K562 (cell line): ENCODE results near the gene PEX7. TPM values are rescaled to one million over a fixed set of nuclear protein-coding genes. Genes with fewer than 3 reads are reported as not detected.

Experiments used
- ATAC-seq: fragments of 200-7000 bp; cut with Tn5 transposase; 3 replicates; pipeline ENCODE4 v1.9.1; 2020; ENCODE audit warnings: moderate library complexity
- BruUV-seq: library from RNA; stranded (reverse); fragments of 400-500 nt; replicated peaks from 2 replicates; lab custom pipeline; 2021; lab: Mats Ljungman, UMichigan
- CTCF ChIA-PET: fragments of 300-600 bp; formaldehyde crosslinking; extraction: SDS; loops from one replicate; lab custom pipeline; 2021; ENCODE audit warnings: low intra/inter-chr PET ratio; lab: Yijun Ruan, JAX
- POLR2A ChIA-PET: fragments of 300-600, 350-650 bp; sonication (Branson Sonifier 250); formaldehyde crosslinking; extraction: SDS; loops from one replicate; lab custom pipeline; 2021; ENCODE audit warnings: antibody characterized with exemption, inconsistent platforms; lab: Yijun Ruan, JAX
- DNase-seq, 4 experiments: peaks; one replicate each; pipeline versions ENCODE4 v3.0.0 to v3.0.0-alpha.2; 2011 to 2018; ENCODE audit warnings: low spot score in 3 of 4, mixed read lengths in 3 of 4; ENCODE audit errors: extremely low read depth in 1 of 4
- FAIRE-seq: peaks from 2 replicates; lab custom pipeline; 2011; peaks lifted over from hg19 to GRCh38; lab: Jason Lieb, UNC
- H2AFZ ChIP-seq: 2 replicates; pipeline ENCODE4 v1.6.0; 2011; ENCODE audit warnings: low read depth, low read length, control low read depth, inconsistent platforms
- H3K27ac ChIP-seq: fragments of 200-600 bp; 3 replicates; pipeline ENCODE4 v1.8.0; 2011; ENCODE audit warnings: low read depth, mild to moderate bottlenecking, control low read depth, inconsistent platforms, low read length, moderate library complexity, mixed read lengths; ENCODE audit errors: extremely low read depth
- H3K27me3 ChIP-seq, 2 experiments: fragments of 300-600 bp in 1 of 2; 2 replicates in 1 of 2; 3 replicates in 1 of 2; pipeline versions ENCODE4 v1.6.0 to v1.8.0; 2011; ENCODE audit warnings: inconsistent platforms in 2 of 2, low read length in 2 of 2, mild to moderate bottlenecking in 1 of 2, mixed read lengths in 1 of 2, moderate library complexity in 1 of 2; ENCODE audit not compliant: control insufficient read depth in 2 of 2, insufficient read depth in 2 of 2
- H3K36me3 ChIP-seq: fragments of 300-600 bp; 3 replicates; pipeline ENCODE4 v1.8.0; 2011; ENCODE audit warnings: mild to moderate bottlenecking, low read length, inconsistent platforms; ENCODE audit not compliant: control insufficient read depth, insufficient read depth
- H3K4me1 ChIP-seq, 2 experiments: fragments of 200-600 bp in 1 of 2; replicated peaks in 1 of 2; 2 replicates in 1 of 2; 3 replicates in 1 of 2; pipeline versions ENCODE4 v1.5.1 to v1.8.0; 2011; ENCODE audit warnings: inconsistent platforms in 2 of 2, low read length in 2 of 2, mild to moderate bottlenecking in 1 of 2, mixed read lengths in 1 of 2, moderate library complexity in 1 of 2; ENCODE audit not compliant: control insufficient read depth in 2 of 2, insufficient read depth in 2 of 2
- H3K4me2 ChIP-seq: 2 replicates; pipeline ENCODE4 v1.6.1; 2011; ENCODE audit warnings: low read length, control low read depth, inconsistent platforms, mixed read lengths; ENCODE audit not compliant: insufficient read depth
- H3K4me3 ChIP-seq: fragments of 200-600 bp; sonication (generic), shearing (Covaris generic); 2 replicates; pipeline ENCODE4 v1.5.1; 2016; ENCODE audit warnings: control low read depth, inconsistent platforms
- H3K79me2 ChIP-seq: fragments of 200-600 bp; 3 replicates; pipeline ENCODE4 v1.8.0; 2011; ENCODE audit warnings: low read length, inconsistent platforms; ENCODE audit not compliant: control insufficient read depth, insufficient read depth
- H3K9ac ChIP-seq, 2 experiments: 2 replicates each; pipeline versions ENCODE4 v1.6.0 to v1.6.1; 2011; ENCODE audit warnings: low read depth in 2 of 2, low read length in 2 of 2, control low read depth in 1 of 2, inconsistent platforms in 1 of 2, mild to moderate bottlenecking in 1 of 2, mixed read lengths in 1 of 2; ENCODE audit not compliant: insufficient read depth in 1 of 2
- H3K9me1 ChIP-seq: one replicate; pipeline ENCODE4 v1.6.0; 2011; ENCODE audit warnings: inconsistent platforms, mild to moderate bottlenecking, low read length, moderate library complexity; ENCODE audit not compliant: control insufficient read depth, insufficient read depth
- H3K9me3 ChIP-seq: replicated peaks from 2 replicates; pipeline ENCODE4 v1.5.1; 2011; ENCODE audit warnings: low read depth, low read length, inconsistent platforms; ENCODE audit not compliant: control insufficient read depth, insufficient read depth
- H4K20me1 ChIP-seq: replicated peaks from 2 replicates; pipeline ENCODE4 v1.6.1; 2011; ENCODE audit warnings: low read length, inconsistent platforms, mixed read lengths; ENCODE audit not compliant: control insufficient read depth, insufficient read depth
- ASH1L ChIP-seq: fragments of 450-650 bp; IDR thresholded peaks from 2 replicates; pipeline ENCODE4 v1.6.1; 2018; ENCODE audit warnings: borderline replicate concordance, mild to moderate bottlenecking, low read depth; ENCODE audit not compliant: partially characterized antibody
- E2F3 ChIP-seq: fragments of 250-450 bp; sonication (Bioruptor Pico); IDR thresholded peaks from 2 replicates; pipeline ENCODE4 v1.4.0; 2020; ENCODE audit warnings: mild to moderate bottlenecking
- ELF1 ChIP-seq: fragments of 200-800 bp; sonication (Bioruptor generic); IDR thresholded peaks from 2 replicates; pipeline ENCODE4 v1.6.1; 2016; ENCODE audit warnings: missing genetic modification characterization, missing compliant biosample characterization
- EP300 ChIP-seq: IDR thresholded peaks from 2 replicates; pipeline ENCODE4 v1.6.1; 2012; ENCODE audit warnings: low read length, improper control_type of control experiment
- GABPB1 ChIP-seq: sonication (generic); formaldehyde crosslinking; IDR thresholded peaks from 2 replicates; pipeline ENCODE4 v1.8.0; 2022; ENCODE audit warnings: mild to moderate bottlenecking, missing genetic modification reagents
- HMG20B ChIP-seq: fragments of 250-450 bp; sonication (Bioruptor Pico); IDR thresholded peaks from 2 replicates; pipeline ENCODE4 v1.5.0; 2021; ENCODE audit warnings: mild to moderate bottlenecking
- KAT7 ChIP-seq: sonication (generic); formaldehyde crosslinking; IDR thresholded peaks from 2 replicates; pipeline ENCODE4 v1.8.0; 2022; ENCODE audit warnings: missing genetic modification reagents, mild to moderate bottlenecking, borderline replicate concordance
- KLF13 ChIP-seq: fragments of 450-650 bp; IDR thresholded peaks from 2 replicates; pipeline ENCODE4 v1.6.1; 2016; ENCODE audit warnings: missing genetic modification characterization, low read depth, mild to moderate bottlenecking, missing compliant biosample characterization, moderate library complexity, borderline replicate concordance
- MED1 ChIP-seq: sonication (generic); formaldehyde crosslinking; IDR thresholded peaks from 2 replicates; pipeline ENCODE4 v1.8.1; 2023; ENCODE audit warnings: missing genetic modification reagents, borderline replicate concordance
- NFIC ChIP-seq: fragments of 450-650 bp; IDR thresholded peaks from 2 replicates; pipeline ENCODE4 v1.6.1; 2017; ENCODE audit warnings: mild to moderate bottlenecking, inconsistent platforms
- PHB ChIP-seq: fragments of 250-450 bp; sonication (Bioruptor Pico); IDR thresholded peaks from 2 replicates; pipeline ENCODE4 v1.5.0; 2021
- RBBP5 ChIP-seq: fragments of 200-600 bp; sonication (generic); IDR thresholded peaks from 2 replicates; pipeline ENCODE4 v1.6.1; 2012; ENCODE audit warnings: borderline replicate concordance, mild to moderate bottlenecking, low read length, control low read depth, inconsistent platforms; ENCODE audit not compliant: insufficient read depth, poor library complexity, severe bottlenecking
- THRAP3 ChIP-seq: fragments of 450-650 bp; IDR thresholded peaks from 2 replicates; pipeline ENCODE4 v1.6.1; 2016; ENCODE audit warnings: mild to moderate bottlenecking, inconsistent platforms, borderline replicate concordance
- ZNF140 ChIP-seq: fragments of 250-450 bp; sonication (Bioruptor Pico); IDR thresholded peaks from 2 replicates; pipeline ENCODE4 v1.8.0; 2021; ENCODE audit warnings: moderate library complexity, mild to moderate bottlenecking, inconsistent platforms
- ZNF589 ChIP-seq: fragments of 200-800 bp; sonication (Bioruptor generic); IDR thresholded peaks from 2 replicates; pipeline ENCODE4 v1.6.1; 2016; ENCODE audit warnings: low read depth, missing genetic modification characterization, missing compliant biosample characterization
- WGBS: fragments of 100-300 bp; shearing (Covaris generic); methylation state at CpG from one replicate; pipeline ENCODE4 v1.1.6; 2016; ENCODE audit warnings: low coverage, mixed read lengths; ENCODE audit not compliant: insufficient coverage; ENCODE audit errors: missing lambda C conversion rate; 5-methylcytosine and 5-hydroxymethylcytosine counted together
- in situ Hi-C: fragments of 300-500 bp; cut with MboI; formaldehyde crosslinking; loops from 4 replicates; pipeline ENCODE4 v1.15.0; 2018; ENCODE audit warnings: inconsistent platforms, mixed read lengths
- intact Hi-C: fragments of 100-400 bp; cut with micrococcal nuclease; formaldehyde crosslinking; loops from 2 replicates; pipeline ENCODE4 v1.14.2; 2022
- polyA plus RNA-seq, 8 experiments: library from polyadenylated mRNA; depleted of rRNA in 4 of 8; stranded (reverse) in 5 of 8; unstranded in 3 of 8; fragments of >200 nt; fragmentation: Nextera tagmentation in 2 of 8; fragmentation: Illumina TruSeq in 1 of 8; extraction: Ambion mirVana in 2 of 8; extraction: Trizol in 1 of 8; gene quantifications; 2 replicates each; pipeline versions ENCODE4 v1.2.1 to v1.2.3, GENCODE V29; 2011 to 2014; ENCODE audit warnings: inconsistent platforms in 1 of 8, missing spikeins in 1 of 8
- total RNA-seq, 7 experiments: library from RNA; depleted of rRNA in 6 of 7; stranded (reverse); fragments of >200 nt in 6 of 7; fragmentation: Illumina TruSeq in 2 of 7; extraction: Trizol in 2 of 7; gene quantifications; 2 replicates each; pipeline versions ENCODE4 v1.2.1 to v1.2.3, GENCODE V29; 2011 to 2021; ENCODE audit warnings: low replicate concordance in 1 of 7

The PEX7 gene
- total and polyA plus RNA-seq, 9 of the 15 experiments (the other 6 are each of a cell fraction or from before 2014, with no cell fraction given), result 1.6 to 12.9 (median 9.1) TPM

GRCh38 chr6:136890194-136890839 is 67.9 kb downstream of the PEX7 start (continued):
- no peak for TF ChIP-seq THRAP3
- TF ChIP-seq EP300, result no peak

GRCh38 chr6:136890986-136891385 is 68.6 kb downstream of the PEX7 start:
- Histone ChIP-seq H3K27ac (no peak overlapping the region), H3K36me3 (no peaks in the 10 kb centered on the region), H2AFZ (no peak overlapping the region), H3K27me3 (no peaks in the 10 kb centered on the region), H4K20me1 (no peaks in the 10 kb centered on the region), H3K4me1 (peaks cover 0 to 8% of the 10 kb centered on the region in 2 experiments; a peak in 2 of 5 replicates), H3K9me3 (no peaks in the 10 kb centered on the region), H3K4me2 (no peak overlapping the region), H3K9me1 (no peaks in the 10 kb centered on the region), H3K4me3 (no peak overlapping the region), H3K9ac (no peak overlapping the region), H3K79me2 (no peaks in the 10 kb centered on the region)
- ATAC-seq, result no peak
- no peak for TF ChIP-seq KAT7 (CRISPR knock-in tag)
- no peak for TF ChIP-seq ZNF589 (CRISPR knock-in tag)
- TF ChIP-seq ELF1 (tag), result no peak
- TF ChIP-seq GABPB1, result no peak
- TF ChIP-seq ZNF140 (CRISPR knock-in tag), result no peak
- TF ChIP-seq HMG20B (CRISPR knock-in tag), result no peak
- TF ChIP-seq RBBP5, result no peak
- no peak for TF ChIP-seq KLF13 (tag)
- no peak for TF ChIP-seq E2F3 (CRISPR knock-in tag)
- TF ChIP-seq MED1 (CRISPR knock-in tag), result no peak
- no peak for TF ChIP-seq NFIC
- TF ChIP-seq ASH1L, result no peak
- no peak for TF ChIP-seq PHB
- no peak for DNase-seq
- in situ Hi-C loops, result no loop called here
- CTCF ChIA-PET, result no interaction called here
- BruUV-seq, result no TSS peak
- WGBS, result 48% methylated on average over 3 of the region's 3 CpGs
- no peak for FAIRE-seq
- intact Hi-C loops, result no loop called here
- POLR2A ChIA-PET, result no interaction called here
